Measurements from ENCODE around the gene S100A16.

Gene S100A16

DNA sequence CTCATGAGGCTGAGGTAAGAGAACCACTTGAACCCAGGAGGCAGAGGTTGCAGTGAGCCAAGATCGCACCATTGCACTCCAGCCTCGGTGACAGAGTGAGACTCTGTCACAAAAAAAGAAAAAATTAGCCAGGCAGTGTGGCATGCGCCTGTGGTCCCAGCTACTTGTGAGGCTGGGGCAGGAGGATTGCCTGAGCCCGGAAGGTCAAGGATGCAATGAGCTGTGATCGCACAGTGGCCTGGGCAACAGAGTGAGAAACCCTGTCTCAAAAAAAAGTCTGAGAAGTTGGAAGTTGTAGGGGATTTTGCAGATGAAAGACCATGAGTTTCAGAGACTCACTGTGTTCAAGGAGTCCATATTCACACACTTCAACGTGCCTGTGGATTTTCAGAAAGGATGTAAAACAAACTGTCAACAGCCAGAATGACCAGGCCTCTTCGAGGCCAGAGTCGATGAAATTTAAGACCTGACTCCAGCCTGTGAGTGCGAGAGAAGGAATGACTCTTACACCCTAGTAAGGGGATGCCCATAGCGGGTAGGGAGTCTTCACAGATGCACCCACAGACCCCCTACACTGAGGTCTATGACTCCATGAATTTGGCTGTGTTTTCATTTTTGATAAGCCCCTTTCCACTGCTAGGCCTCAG lies 12.2 kb upstream of the S100A16 start:
- no peaks in the 10 kb centered on the region for H3K9me3 ChIP-seq (ENCODE audit: severe bottlenecking)
- DNase-seq (ENCODE audit: low spot score) (no peak), ATAC-seq (ENCODE audit: low read depth) (no peak)
- TF ChIP-seq, protein P1, sequence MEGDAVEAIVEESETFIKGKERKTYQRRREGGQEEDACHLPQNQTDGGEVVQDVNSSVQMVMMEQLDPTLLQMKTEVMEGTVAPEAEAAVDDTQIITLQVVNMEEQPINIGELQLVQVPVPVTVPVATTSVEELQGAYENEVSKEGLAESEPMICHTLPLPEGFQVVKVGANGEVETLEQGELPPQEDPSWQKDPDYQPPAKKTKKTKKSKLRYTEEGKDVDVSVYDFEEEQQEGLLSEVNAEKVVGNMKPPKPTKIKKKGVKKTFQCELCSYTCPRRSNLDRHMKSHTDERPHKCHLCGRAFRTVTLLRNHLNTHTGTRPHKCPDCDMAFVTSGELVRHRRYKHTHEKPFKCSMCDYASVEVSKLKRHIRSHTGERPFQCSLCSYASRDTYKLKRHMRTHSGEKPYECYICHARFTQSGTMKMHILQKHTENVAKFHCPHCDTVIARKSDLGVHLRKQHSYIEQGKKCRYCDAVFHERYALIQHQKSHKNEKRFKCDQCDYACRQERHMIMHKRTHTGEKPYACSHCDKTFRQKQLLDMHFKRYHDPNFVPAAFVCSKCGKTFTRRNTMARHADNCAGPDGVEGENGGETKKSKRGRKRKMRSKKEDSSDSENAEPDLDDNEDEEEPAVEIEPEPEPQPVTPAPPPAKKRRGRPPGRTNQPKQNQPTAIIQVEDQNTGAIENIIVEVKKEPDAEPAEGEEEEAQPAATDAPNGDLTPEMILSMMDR (IDR thresholded peaks at IDR 0.05; ENCODE audit: poor library complexity, severe bottlenecking): no peak
- no peak overlapping the region for H3K4me3 ChIP-seq (ENCODE audit: severe bottlenecking)
- H3K27me3 ChIP-seq (ENCODE audit: insufficient read depth, poor library complexity, severe bottlenecking): no peaks in the 10 kb centered on the region
- no peak overlapping the region for H3K27ac ChIP-seq (ENCODE audit: poor library complexity, severe bottlenecking)
- H3K36me3 ChIP-seq (ENCODE audit: low read depth): peaks cover 34% of the 10 kb centered on the region
- H3K4me1 ChIP-seq (ENCODE audit: insufficient read depth, poor library complexity, severe bottlenecking): peaks cover 6% of the 10 kb centered on the region

DNA sequence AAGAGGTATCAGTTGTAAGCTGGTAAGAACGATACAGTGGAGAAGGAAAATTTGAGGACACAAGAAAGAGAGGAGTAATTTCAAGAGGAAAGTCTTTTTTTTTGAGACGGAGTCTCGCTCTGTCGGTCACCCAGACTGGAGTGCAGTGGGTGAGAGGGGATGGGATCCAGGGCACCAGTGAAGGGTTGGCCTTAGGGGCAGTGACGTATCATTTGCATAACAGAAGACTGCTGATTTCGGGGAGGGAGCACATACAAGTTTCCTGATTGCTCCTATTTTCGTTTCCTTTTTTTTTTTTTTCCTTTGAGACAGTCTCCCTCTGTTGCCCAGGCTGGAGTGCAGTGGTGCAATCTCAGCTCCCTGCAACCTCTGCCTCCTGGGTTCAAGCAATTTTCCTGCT lies 10.2 kb upstream of the S100A16 start:
- Histone ChIP-seq H3K36me3 (ENCODE audit: low read depth) (peaks cover 43% of the 10 kb centered on the region), H3K27me3 (ENCODE audit: insufficient read depth, poor library complexity, severe bottlenecking) (no peaks in the 10 kb centered on the region), H3K27ac (ENCODE audit: poor library complexity, severe bottlenecking) (no peak overlapping the region), H3K4me1 (ENCODE audit: insufficient read depth, poor library complexity, severe bottlenecking) (peaks cover 6% of the 10 kb centered on the region), H3K9me3 (ENCODE audit: severe bottlenecking) (no peaks in the 10 kb centered on the region), H3K4me3 (ENCODE audit: severe bottlenecking) (no peak overlapping the region)
- no peak for DNase-seq (ENCODE audit: low spot score)
- TF ChIP-seq, protein P1 (IDR thresholded peaks at IDR 0.05; ENCODE audit: poor library complexity, severe bottlenecking): no peak
- ATAC-seq (ENCODE audit: low read depth): no peak

DNA sequence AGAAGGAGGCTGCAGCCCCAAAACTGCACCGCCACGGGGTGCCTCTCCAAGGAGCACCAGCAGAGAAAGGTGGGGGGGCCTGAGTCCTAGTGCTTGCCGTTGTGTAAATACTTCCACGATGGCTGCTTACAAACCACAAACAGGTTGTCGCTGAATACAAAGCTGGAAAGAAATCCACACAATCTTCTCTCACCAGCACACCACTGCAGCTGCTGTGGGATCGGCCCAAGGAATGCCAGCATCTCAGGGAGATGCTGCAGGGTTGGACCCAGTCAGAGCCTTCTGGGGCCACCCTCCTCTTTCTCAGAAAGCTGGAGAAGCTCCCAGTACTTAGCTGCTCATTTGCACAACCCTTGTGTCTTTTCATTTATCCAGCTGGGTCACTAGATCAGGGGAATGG lies 6.2 kb upstream of the S100A16 start:
- Histone ChIP-seq H3K9me3 (ENCODE audit: severe bottlenecking) (no peaks in the 10 kb centered on the region), H3K36me3 (ENCODE audit: low read depth) (peaks cover 45% of the 10 kb centered on the region), H3K27ac (ENCODE audit: poor library complexity, severe bottlenecking) (no peak overlapping the region), H3K4me3 (ENCODE audit: severe bottlenecking) (no peak overlapping the region), H3K27me3 (ENCODE audit: insufficient read depth, poor library complexity, severe bottlenecking) (no peaks in the 10 kb centered on the region), H3K4me1 (ENCODE audit: insufficient read depth, poor library complexity, severe bottlenecking) (peaks cover 17% of the 10 kb centered on the region)
- no peak for ATAC-seq (ENCODE audit: low read depth)
- TF ChIP-seq, protein P1 (IDR thresholded peaks at IDR 0.05; ENCODE audit: poor library complexity, severe bottlenecking): no peak
- DNase-seq (ENCODE audit: low spot score): no peak

DNA sequence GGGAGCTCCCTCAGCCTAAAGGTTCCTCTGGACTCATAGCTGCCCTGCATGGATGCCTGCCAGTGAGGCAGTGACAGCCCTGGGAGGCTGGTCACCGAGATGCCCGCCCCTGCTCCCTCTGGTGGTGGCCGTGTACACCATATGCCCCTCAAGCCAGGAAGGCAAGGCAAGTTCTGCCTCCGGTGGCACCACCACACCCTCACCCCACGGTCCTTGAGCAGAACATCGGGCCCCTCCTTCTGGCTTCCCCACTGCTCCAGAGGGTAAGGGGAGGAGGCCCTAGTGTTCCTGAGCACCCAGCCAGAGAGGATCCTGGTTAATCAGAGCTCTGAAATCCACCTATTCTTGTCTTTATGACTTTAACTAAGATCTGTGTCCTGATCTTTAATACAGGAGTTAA lies 4.7 kb upstream of the S100A16 start:
- Histone ChIP-seq H3K36me3 (ENCODE audit: low read depth) (peaks cover 40% of the 10 kb centered on the region), H3K9me3 (ENCODE audit: severe bottlenecking) (no peaks in the 10 kb centered on the region), H3K27ac (ENCODE audit: poor library complexity, severe bottlenecking) (peak overlapping the region; percentile 98), H3K4me1 (ENCODE audit: insufficient read depth, poor library complexity, severe bottlenecking) (peaks cover 23% of the 10 kb centered on the region), H3K27me3 (ENCODE audit: insufficient read depth, poor library complexity, severe bottlenecking) (no peaks in the 10 kb centered on the region), H3K4me3 (ENCODE audit: severe bottlenecking) (no peak overlapping the region)
- peak; percentile 6; the same call in 1 of the 3 replicates for ATAC-seq (ENCODE audit: low read depth)
- TF ChIP-seq, protein P1 (IDR thresholded peaks at IDR 0.05; ENCODE audit: poor library complexity, severe bottlenecking): peak; percentile 61
- DNase-seq (ENCODE audit: low spot score): peak; percentile 77

DNA sequence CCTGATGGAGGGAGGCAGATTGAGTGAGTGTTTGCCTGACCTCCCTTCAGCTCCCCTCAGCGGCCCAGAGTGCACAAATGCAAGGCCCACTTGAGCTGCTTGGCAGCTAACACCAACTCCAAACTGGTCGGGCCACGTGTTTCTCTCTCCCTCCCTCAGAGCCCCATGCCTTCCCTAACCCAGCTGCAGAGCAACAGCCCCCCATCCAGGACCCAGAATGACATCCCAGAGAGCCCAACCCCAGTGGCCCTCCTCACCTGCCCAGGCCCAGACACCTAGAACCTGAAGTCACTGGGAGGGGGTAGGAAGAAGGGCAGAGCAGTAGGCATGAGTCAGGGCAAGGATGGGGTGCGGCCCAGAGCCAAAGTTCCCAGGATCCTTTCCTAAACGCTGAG lies 4.0 kb upstream of the S100A16 start:
- DNase-seq (ENCODE audit: low spot score) (no peak), ATAC-seq (ENCODE audit: low read depth) (0 out of 3 replicates have a peak, but pooled peaks have one; percentile 6)
- Histone ChIP-seq H3K36me3 (ENCODE audit: low read depth) (peaks cover 33% of the 10 kb centered on the region), H3K4me1 (ENCODE audit: insufficient read depth, poor library complexity, severe bottlenecking) (peaks cover 23% of the 10 kb centered on the region), H3K27ac (ENCODE audit: poor library complexity, severe bottlenecking) (peak overlapping the region; percentile 98), H3K27me3 (ENCODE audit: insufficient read depth, poor library complexity, severe bottlenecking) (no peaks in the 10 kb centered on the region), H3K9me3 (ENCODE audit: severe bottlenecking) (no peaks in the 10 kb centered on the region), H3K4me3 (ENCODE audit: severe bottlenecking) (no peak overlapping the region)
- TF ChIP-seq, protein P1 (IDR thresholded peaks at IDR 0.05; ENCODE audit: poor library complexity, severe bottlenecking): no peak
